HG03521 (cell line): Measurements from ENCODE around the gene MAN2A1.
"Not testable (repeated sequence)": the region's sequence is repeated elsewhere in the genome, so short reads cannot be mapped to it uniquely, and the experiment has no call there.

Experiments used
- ATAC-seq: cut with Tn5 transposase; IDR thresholded peaks from one replicate; pipeline ENCODE4 v1.9.1; 2021; ENCODE audit warnings: mild to moderate bottlenecking, moderate library complexity; ENCODE audit not compliant: unreplicated experiment

MAN2A1 gene

DNA sequence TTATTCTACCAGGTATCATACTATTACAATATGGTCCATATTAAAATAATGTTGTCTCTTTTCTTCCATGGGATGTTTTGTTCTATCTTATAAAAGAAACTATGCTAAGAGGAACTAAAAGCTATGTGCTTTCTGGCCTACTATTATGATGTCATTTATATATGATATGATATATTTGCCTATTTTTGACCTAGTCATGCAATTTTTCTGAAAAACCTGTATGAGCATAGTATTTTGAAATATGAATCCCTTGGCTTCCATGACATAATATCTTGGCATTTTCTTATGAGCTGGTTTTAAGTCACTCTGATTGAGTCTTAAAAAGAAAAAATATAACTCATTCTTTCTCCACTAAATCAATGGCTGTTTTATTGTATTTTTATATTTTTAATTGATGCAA, 60.7 kb downstream of the MAN2A1 start:
- no peak for ATAC-seq

DNA sequence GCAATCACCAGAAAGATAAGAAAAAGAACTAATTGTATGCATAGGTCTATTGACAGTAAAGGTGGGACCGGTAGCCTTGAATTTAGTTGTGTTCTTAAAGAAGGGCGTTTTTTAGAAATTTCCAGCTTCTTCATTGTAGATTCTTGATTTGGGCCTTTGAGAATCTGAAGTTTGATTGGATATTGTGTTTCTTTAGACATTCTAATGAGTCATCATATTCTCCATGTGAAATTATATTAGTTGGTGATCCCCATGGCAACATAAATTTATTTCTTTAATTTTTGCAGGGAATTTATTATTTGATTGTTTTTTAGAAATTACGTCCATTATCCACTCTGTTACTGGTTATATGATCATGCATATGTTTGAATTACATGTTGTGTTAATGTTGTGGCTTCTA, 63.6 kb downstream of the MAN2A1 start:
- ATAC-seq: no peak

DNA sequence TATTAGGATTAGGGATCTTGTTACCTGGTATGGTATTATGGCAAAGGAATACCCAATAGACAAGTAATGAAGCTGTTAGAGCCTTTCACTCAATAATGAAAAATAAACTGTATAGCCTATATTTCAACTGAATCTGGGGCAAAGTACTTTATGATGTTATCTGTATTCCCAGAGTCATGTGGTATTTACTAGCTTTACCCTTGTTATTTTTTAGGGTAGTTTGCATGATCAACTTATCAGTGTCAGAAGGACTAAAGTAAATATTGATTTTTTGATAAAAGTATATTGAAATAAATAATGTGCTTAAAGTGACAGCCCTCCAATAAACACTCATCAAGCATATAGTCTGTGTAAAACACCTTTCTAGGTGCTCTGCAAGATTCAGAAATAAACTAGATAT, 64.6 kb downstream of the MAN2A1 start:
- ATAC-seq: no peak

DNA sequence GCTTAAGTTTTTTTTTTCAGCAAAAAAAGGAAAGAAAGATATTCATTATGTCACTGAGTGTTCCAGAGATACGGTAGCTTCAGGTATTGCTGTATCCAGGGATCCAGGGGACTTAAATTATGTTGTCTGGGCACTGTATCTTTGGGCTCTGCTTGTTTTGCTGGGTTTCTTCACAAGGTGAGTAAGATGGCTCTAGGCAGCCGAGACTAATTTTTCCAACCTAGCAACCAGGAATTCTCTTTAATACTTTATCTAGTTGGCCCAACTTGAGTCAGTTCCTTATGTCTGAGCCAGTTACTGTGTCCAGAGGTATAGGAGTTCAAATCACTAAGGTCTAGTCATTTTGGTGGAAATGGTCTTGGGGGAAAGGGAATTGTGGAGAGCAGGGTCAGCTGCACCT, 66.0 kb downstream of the MAN2A1 start:
- no peak for ATAC-seq

DNA sequence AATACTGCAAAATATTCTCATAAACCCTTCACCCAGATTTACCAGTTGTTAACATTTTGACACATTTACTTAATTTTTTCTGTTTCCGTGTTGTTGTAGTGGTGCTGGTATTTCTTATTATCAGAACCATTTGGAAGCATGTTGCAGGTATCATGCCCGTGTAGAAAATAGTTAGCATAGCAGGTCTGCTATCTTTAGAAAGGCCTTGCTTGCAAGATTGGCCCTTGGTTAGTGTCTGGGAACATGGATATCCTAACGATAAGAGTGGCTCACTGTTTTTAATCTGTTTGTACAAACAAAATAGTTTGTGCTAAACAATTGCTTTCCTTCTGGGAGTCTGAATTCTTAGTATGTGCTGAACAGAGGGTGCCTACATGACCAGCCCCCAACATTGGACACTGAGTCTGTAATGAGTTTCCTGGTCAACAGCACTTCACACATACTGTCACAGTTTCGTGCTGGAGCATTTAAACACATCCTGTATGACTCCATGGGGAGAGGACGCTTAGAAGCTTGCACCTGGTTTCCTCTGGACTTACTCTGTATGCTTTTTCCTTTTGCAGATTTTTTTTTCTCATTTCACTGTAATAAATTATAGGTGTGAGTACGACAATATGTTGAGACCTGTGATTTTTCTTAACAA, 66.9 kb downstream of the MAN2A1 start:
- ATAC-seq: no peak

DNA sequence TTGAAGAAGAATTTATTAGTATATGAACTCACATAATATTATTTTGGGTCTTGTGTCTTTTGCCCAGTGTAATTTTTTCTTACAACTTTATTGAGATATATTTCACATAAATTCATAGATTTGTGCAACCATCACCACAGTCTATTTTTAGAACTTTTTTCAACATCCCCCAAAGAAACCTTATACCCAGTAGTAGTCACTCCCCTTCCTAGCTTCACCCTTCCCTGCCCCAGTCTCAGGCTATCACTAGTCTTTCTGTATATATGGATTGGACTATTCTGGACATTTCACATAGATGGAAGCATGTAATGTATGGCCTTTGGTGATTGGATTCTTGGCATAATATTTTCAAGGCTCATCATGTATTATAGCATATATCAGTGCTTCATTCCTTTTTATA, 67.8 kb downstream of the MAN2A1 start:
- ATAC-seq: no peak

DNA sequence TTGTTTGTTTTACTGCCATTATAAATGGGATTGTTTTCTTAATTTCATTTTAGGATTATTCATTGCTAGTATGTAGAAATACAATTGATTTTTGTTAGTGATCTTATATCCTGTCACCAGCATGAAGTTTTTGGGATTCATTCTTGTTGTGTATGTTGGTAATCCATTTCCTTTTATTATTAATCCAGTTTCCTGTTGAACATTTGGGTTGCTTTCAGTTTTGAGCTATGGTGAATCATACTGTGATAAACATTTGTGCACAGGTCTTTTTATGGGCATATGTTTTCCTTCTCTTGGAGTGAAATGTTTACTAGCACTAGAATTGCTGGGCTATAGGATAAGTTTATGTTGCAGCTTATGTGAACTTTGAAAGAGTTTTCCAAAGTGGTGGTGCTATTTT, 69.6 kb downstream of the MAN2A1 start:
- ATAC-seq: no peak

DNA sequence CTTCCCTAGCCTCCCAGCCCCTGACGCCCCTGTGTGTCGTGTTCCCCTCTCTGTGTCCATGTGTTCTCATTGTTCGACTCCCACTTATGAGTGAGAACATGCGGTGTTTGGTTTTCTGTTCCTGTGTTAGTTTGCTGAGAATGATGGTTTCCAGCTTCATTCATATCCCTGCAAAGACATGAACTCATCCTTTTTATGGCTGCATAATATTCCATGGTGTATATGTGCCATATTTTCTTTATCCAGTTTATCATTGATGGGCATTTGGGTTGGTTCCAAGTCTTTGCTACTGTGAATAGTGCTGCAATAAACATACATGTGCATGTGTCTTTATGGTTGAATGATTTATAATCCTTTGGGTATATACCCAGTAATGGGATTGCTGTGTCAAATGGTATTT, 70.4 kb downstream of the MAN2A1 start:
- ATAC-seq: not testable (repeated sequence)

DNA sequence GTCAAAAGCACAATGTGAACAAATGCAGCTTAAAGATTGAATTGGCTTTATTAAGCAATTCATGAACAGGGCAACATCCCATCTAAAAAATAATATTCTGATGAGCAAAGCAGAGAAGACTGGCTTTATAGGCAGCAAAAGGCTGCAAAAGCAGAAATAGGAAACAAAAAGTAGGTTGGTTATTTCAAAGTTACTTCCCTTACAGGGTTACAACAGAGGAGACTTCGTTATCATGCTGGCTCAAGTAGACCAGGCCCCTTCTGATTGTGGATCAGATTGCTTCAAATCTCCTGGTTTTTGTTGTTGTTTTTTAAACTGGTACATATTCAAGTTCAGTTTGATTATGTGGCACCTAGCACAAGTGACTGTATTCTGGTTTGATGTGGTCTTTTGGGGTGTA, 73.1 kb downstream of the MAN2A1 start:
- ATAC-seq: no peak

DNA sequence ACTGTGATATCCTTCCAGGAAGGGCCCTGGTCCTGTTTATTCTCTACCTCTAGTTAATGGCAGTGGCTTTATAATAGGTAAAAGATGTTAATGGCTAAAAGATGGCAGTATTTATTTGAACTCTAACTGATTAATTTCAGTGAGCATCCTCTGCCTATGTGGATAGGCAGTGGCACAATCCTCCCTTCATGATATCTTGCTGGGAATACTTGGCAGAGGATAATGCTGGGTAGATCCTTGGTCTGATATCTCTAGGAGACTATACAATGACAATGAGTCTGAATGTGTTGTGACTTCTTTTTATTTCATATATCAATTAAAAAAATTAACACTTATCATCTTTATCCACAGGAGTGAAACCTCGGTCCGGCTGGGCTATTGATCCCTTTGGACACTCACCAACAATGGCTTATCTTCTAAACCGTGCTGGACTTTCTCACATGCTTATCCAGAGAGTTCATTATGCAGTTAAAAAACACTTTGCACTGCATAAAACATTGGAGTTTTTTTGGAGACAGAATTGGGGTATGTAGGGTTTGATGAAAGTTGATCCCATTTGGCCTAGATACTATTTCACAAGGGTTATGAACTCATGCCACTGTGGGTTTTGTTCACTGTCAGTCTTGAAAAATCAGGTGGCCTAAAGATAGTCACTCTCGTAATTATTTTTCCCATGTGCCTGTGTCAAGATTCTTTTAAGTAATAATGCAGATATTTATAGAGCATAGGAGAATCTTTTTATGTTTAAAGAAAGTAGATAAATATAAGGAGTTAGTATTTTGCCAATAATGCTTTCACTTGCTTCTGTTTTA, 77.7 kb downstream of the MAN2A1 start:
- ATAC-seq: no peak

DNA sequence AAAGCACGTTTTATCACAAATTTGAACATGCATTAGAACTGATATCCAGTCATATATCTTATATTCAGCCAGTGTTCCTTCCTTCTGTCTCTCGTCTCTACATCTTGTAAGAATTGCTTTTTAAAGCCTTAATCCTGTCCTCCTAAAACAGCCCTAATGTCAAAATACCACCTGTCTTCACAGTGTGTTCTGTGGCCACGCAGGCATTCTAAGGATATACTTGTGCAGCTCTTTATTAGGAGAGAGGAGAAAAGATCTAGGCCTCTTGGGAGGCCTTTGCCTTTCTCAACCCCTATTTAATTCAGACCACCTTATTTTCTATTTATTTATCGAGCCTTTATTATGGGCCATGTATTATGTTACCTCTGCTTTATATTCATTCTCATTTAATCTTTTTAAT, 78.3 kb downstream of the MAN2A1 start:
- no peak for ATAC-seq

DNA sequence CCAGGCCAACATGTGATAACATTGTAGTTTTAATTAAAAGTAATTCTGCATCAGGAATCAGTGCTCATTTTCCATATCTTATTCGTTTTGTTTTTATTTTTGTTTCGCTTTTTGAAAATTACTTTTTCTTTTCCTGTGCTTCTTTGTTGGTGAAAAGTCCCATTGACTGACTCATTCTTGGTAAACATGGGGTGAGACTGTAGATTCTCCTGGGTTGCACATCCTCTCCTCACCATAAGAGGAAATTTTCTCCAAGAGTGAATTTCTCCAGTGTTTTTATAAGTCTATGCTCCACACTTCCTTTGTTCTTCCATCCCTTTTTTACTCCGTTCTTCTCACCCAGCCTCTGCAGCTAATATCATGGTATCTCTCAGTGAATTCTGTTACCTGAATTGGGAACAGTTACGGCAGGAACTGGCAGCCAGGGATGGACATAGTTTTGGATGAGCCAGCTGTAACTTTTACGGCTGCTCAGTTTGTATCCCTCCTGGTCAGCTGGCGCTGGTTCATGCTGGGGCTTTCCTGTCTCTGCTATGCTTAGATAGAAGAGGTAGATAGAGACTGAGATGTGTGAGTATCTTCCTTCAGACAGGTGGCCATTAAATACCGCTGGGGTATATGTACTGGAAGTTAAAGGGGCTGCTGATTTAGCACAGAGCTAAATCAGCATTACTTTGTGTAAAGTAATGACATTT, 80.0 kb downstream of the MAN2A1 start:
- no peak for ATAC-seq

DNA sequence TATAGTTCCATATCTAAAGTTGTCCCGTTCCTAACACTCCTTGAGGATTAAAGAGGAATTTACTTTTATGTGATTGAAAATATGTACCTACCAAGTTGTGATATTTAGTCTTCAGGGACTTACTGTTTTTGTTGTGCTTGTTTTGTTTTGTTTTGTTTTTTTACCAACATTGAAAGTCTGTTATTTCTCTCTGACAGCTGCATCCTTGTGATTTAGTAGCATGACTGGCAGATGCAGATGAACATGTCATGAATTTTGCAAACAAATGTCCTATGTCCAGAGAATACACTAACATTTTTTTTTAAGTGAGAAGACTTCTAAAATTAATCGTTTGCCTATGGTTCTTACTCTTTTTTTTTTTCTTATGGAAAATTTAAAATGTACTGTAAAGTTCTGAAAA, 85.4 kb downstream of the MAN2A1 start:
- ATAC-seq: no peak

DNA sequence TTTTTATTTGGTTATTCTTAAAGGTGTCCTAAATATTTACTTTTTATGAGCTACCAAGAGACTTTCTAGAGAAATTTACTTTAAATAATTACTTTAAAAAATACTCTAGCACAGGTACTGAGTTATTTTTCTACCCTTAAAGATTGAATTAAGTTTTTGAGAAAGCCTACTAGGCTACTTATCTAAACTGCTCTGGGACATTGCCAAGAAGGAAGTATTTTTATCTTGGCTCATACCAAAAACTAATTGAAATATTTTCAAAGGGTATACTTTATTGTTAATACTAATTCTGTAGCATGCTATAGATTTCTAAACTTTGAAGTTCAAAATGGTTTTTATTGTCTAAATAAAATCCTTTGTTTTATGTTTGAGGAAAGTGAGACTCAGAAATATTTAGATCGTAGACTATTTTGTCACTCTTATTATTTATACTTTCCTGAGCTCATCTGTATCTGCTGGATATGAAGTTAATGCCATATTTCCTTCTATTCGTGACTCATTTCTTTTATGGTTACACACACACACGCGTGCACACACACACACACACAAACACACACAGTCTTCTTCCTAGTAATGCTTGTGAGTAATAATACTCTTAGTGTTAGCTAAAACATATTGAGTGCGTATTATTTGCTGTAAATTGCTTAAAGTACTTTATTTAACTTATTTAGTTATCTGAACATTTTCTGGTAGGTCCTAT, 89.5 kb downstream of the MAN2A1 start:
- ATAC-seq: no peak

DNA sequence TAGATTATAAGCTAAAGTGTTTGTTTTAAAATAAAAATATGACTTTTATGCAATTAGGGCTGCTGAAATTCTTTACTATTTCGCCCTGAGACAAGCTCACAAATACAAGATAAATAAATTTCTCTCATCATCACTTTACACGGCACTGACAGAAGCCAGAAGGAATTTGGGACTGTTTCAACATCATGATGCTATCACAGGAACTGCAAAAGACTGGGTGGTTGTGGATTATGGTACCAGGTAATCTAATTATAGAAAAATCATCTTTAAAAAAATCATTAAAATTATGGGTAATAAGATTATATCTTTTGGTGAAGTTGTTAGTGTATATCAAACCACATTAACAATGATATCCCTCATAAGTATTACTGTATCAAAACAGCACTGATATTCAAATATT, 95.0 kb downstream of the MAN2A1 start:
- no peak for ATAC-seq

DNA sequence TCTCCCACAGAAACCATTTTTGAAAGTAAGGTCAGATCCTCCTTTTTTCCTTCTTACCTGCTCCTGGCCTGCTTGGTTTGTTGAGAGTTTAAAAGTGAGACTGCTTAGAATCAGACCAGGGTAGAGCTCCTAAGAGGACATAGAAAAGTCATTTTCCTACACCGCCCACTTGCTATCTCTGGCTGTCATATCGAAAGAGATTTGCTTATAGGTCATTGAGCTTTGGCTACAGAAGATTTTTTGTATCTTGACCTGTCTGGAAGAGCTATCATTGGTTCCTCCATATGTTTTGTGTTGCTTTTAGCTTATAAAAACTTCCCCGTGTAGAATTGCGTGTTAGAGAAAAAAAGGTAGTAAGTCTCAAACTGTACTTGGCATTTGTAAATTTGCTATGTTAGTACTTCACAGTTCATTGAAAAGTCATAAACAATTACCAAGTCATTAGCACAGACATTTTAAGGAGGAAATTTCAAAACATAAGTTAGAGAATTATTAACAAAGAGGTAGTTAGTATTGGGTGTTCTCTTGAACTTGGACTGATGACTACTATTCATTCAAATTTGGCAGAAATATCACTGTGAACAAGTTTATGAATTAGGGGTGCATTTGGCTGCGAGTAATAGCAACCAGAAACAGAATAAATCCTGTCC, 96.6 kb downstream of the MAN2A1 start:
- no peak for ATAC-seq

DNA sequence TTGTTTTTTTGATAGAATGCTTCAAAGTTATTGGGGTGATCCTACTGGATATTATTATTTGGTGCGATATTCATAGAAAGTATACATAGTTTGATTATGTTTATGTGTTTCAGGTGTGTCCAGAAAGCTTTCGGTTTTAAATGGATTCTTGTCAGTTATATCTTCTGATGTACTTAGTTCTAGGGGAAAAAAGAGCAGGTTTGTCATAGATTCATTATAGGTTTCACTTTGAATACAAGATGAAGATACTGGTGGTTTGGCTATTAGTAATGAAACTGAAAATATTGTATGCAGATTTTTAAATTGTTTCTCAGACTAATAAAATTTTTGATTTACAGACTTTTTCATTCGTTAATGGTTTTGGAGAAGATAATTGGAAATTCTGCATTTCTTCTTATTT, 98.9 kb downstream of the MAN2A1 start:
- ATAC-seq: peak; percentile 95

DNA sequence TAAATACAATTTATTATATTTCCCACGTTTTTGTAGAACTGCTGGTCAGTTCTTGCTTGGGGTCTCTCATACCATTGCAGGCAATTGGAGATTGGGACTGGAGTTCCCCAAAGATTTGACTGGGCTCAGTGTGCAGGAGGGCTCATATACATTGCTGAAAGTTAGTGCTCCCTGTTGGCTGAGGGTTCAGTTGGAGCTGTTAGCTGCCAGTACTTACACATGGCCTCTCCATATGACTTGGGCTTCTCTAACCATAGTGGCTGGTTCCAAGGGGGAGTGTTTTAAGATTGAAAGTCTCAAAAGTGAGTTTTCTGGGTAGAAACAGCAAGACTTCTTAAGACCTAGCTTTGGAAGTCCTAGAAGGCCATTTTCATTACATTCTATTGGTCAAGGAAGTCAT, 102.9 kb downstream of the MAN2A1 start:
- no peak for ATAC-seq

DNA sequence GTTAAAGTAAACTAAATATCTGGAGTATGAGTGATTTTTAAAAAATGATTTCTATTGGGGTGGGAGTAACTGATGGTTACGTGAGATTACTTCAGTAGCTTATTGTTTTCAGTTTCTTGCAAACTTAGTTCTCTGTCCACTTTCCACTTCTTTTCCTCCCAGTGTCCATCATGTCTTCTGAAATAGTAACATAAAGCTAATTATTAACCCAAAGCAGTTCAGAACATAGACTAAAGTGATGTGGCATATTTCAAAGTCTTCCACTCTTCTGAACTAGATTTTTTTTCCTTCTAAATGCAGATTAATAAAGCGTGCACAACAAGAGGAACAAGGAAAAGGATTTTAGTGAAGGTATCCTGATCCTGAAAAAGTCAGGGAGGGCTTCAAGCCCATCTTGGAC, 114.1 kb downstream of the MAN2A1 start:
- no peak for ATAC-seq

DNA sequence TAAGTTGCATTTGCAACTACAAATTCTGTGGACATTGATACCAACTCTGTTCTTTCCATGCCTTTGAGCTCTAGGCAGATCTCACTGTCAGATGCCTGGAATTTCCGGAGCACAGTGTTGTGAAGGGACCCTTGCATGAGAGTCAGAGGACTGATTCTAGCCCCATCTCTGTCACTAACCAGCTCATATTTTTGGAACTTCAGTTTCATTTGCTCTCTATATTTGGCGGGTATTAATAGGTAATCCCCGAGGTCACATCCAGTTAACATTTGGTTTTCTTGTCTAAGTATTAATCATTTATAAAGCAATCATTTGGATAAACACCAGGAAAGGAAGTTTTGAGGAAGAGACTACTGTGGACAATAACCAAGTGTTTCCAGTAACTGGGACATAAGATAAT, 115.7 kb downstream of the MAN2A1 start:
- ATAC-seq: no peak

DNA sequence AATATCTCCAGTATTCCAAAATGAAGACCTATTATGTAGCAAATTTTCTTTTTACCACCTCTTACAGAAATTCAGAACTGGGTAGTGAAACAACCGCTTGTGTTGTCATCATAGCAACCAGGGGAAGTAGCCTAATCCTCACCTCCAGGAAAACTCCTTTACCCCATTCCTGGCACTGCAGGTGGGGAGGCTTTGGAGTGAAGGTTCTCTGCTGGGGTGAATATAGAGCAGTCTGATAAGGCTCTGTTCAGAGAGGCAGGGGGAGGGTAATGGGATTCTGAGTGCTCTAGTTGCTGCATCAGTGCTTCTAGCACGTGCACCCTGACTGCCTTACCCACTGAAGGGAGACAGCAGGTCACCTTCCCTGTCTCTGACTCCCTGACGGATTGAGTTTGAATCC, 116.2 kb downstream of the MAN2A1 start:
- ATAC-seq: no peak
